ENCODE results near the gene SNRPA1. TPM values are rescaled to one million over a fixed set of nuclear protein-coding genes. Genes with fewer than 3 reads are reported as not detected.

Gene SNRPA1
- total RNA-seq, 4 donors from 2014 or later: 28.4 to 50.6 (median 40.0) TPM

DNA sequence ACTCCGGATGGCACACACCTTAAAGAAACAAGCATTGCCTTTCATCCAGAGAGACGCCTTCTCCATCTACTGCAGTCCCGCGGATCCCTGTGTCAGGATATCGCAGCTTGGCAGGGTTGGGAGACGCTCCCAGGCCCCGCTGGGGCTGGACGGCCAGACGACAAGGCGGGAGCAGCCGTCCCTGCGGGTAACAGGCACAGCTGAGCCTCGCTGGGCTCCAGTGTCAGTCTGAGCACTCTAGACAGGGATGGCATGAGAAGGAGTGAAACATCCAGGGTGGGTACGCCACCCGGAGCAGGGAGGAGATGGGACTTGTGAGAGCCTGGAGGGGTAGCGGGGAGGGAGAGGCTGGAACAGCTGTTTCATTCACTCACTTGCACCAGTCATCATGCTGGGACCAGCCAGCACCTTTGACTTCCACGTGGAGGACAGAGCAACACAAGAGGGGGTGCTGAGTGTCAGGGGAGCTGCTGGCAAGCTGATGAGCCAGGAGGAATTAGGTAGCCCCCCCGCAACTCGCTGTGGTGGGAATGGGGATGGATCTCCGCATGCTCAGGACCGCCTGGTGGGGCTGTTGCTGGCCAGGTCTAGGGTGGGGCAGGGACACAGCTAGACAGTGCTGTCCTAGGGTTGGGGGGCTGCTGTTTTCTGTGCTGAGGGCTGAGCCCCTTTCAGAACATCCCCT lies 31.6 kb upstream of the SNRPA1 start:
- 79 to 80% methylated on average over 21 of the region's 21 CpGs for WGBS, 2 donors
- H3K36me3 ChIP-seq: no peaks in the 10 kb centered on the region
- TF ChIP-seq POLR2A (IDR thresholded peaks at IDR 0.05) (no peak), EP300 (IDR thresholded peaks at IDR 0.05) (no peak)
- TF ChIP-seq, protein P1, sequence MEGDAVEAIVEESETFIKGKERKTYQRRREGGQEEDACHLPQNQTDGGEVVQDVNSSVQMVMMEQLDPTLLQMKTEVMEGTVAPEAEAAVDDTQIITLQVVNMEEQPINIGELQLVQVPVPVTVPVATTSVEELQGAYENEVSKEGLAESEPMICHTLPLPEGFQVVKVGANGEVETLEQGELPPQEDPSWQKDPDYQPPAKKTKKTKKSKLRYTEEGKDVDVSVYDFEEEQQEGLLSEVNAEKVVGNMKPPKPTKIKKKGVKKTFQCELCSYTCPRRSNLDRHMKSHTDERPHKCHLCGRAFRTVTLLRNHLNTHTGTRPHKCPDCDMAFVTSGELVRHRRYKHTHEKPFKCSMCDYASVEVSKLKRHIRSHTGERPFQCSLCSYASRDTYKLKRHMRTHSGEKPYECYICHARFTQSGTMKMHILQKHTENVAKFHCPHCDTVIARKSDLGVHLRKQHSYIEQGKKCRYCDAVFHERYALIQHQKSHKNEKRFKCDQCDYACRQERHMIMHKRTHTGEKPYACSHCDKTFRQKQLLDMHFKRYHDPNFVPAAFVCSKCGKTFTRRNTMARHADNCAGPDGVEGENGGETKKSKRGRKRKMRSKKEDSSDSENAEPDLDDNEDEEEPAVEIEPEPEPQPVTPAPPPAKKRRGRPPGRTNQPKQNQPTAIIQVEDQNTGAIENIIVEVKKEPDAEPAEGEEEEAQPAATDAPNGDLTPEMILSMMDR (IDR thresholded peaks at IDR 0.05): no peak
- H3K4me3 ChIP-seq: no peak overlapping the region
- no peaks in the 10 kb centered on the region for H3K4me1 ChIP-seq
- H3K9me3 ChIP-seq: no peaks in the 10 kb centered on the region
- no peak overlapping the region for H3K27ac ChIP-seq
- no peaks in the 10 kb centered on the region for H3K27me3 ChIP-seq
- DNase-seq (ENCODE audit: low spot score in 2 of 2): no peak

DNA sequence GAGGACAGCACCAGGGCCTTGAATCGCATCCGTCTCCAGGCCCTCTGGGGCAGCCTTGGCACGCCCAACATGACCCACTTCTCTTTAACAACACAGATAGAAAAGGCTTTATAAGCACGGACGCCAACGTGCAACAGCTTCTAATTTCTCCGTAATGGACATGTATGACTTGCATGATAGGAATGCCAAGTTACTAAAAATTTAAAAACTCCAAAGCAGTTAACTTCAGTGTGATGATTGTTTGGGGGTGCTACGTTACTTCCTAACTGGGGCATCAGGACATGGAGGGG lies 30.9 kb upstream of the SNRPA1 start:
- TF ChIP-seq POLR2A (IDR thresholded peaks at IDR 0.05) (no peak), EP300 (IDR thresholded peaks at IDR 0.05) (no peak)
- TF ChIP-seq, protein P1 (IDR thresholded peaks at IDR 0.05): no peak
- Histone ChIP-seq H3K4me3 (no peak overlapping the region), H3K27me3 (no peaks in the 10 kb centered on the region), H3K27ac (no peak overlapping the region), H3K36me3 (no peaks in the 10 kb centered on the region), H3K4me1 (no peaks in the 10 kb centered on the region), H3K9me3 (no peaks in the 10 kb centered on the region)
- 80 to 85% methylated on average over 8 of the region's 8 CpGs for WGBS, 2 donors
- no peak for DNase-seq (ENCODE audit: low spot score in 2 of 2)

DNA sequence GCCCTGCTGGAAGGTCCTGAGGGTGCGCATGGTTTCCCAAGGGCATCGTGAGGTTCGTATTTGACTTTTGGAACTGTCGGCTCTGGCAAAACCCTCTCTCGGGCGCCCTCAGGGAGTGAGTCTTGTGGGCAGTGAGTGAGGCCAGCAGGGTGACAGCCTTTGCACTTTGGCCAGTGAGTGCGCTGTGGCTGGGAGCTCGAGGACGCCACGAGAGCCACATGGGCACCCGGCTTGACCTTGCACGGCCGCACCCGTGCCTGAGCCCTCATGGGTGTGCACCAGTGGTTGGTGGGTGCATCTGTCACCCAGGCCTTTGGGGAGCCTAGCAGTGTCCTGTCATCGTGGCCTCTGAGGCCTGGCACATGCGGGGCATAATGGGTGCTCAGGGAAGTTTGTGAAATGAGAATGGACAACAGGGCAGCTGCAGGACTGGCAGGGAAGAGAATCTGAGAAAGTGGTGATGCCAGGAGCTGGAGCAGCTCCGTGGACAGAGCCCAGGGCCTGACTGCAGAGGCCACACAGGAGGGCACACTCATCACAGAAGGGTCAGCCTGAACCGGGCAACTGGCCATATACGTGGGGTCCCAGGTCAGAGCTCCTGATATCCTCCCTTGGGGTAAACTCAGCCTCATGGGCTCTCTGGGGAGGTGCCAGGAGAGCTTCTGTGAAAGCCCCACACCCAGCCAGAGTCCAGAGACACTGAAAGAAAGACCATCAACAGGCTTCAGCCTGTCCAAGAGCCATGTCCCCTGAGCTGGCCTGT lies 30.4 kb upstream of the SNRPA1 start:
- H3K27me3 ChIP-seq: peaks cover 0 to 2% of the 10 kb centered on the region in 2 donors
- 75 to 79% methylated on average over 11 to 16 of the region's 19 CpGs for WGBS, 2 donors
- no peak for DNase-seq (ENCODE audit: low spot score in 2 of 2)
- no peaks in the 10 kb centered on the region for H3K9me3 ChIP-seq
- H3K4me3 ChIP-seq: no peak overlapping the region
- TF ChIP-seq, protein P1 (IDR thresholded peaks at IDR 0.05): no peak
- no peak for TF ChIP-seq POLR2A (IDR thresholded peaks at IDR 0.05)
- H3K36me3 ChIP-seq: no peaks in the 10 kb centered on the region
- H3K4me1 ChIP-seq: no peaks in the 10 kb centered on the region
- H3K27ac ChIP-seq: no peak overlapping the region

DNA sequence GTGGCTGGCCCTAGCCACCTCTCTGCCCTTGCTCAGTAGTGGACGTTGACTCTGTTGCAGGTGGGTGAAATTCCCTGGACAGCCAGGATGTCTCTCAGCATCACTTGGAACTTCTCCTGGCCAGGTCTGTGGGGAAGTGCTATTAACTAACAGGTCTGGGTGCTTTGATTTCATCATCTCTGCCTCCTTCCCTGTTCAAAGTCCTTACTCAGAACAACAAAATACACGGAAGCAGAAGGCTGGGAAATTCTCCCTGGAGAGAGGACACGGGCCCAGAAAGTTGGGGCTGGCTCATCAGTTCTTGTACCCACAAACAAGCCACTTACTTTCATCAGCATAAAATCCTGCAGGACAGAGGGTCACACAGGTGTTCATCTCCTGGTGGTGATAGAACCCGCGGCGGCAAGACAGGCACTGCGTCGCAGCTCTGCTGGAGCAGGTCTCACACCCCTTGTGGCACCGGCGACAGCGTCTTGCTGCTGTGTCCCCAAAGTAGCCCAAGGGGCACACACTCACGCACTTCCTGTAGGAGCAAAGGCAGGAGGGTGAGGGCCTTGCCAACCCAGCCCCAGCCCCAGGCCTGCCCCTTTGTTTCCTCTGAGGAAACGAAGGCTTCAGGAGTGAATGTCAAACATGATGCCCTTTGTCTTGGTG lies 29.6 kb upstream of the SNRPA1 start:
- Histone ChIP-seq H3K27me3 (peaks cover 0 to 9% of the 10 kb centered on the region in 2 donors), H3K27ac (no peak overlapping the region), H3K4me1 (no peaks in the 10 kb centered on the region), H3K36me3 (no peaks in the 10 kb centered on the region), H3K9me3 (no peaks in the 10 kb centered on the region), H3K4me3 (no peak overlapping the region)
- TF ChIP-seq, protein P1 (IDR thresholded peaks at IDR 0.05): no peak
- no peak for TF ChIP-seq EP300 (IDR thresholded peaks at IDR 0.05)
- no peak for TF ChIP-seq POLR2A (IDR thresholded peaks at IDR 0.05)
- DNase-seq (ENCODE audit: low spot score in 2 of 2): no peak
- WGBS, 2 donors: 86 to 89% methylated on average over 13 of the region's 13 CpGs
